Activated naive CD4-positive, alpha-beta T cell treated with Interleukin-2 at 50 U/mL for 16 hours (primary cell): ENCODE data around the gene FCGR3A.

Experiments
- DNase-seq: peaks from one replicate; pipeline ENCODE4 v3.0.0-alpha.2; 2020

The FCGR3A gene

GRCh38 chr1:161499099-161500039 is 50.2 kb downstream of the FCGR3A start:
- no peak for DNase-seq

DNA sequence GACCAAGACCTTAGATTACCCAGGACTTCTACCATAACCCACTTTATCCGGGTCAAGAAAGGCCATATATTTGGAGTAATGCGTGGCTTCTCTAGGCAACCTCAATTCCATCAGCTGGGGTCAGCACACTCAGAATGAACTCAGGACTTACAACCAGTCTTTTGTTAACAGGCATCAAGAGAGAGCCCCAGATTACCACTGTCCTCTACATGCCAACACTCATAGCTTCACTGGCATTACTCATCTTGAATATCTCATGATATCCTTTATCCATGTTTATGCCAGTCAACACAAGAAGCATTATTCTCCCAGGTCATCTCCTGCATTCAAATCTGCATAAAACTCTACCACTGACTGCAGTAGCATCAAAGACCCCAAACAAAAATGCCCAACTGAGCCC is 51.0 kb downstream of the FCGR3A start:
- DNase-seq: no peak

GRCh38 chr1:161497961-161498360 is 51.7 kb downstream of the FCGR3A start:
- DNase-seq: no peak

- no peak for DNase-seq
These were observed 54.1 kb downstream of the FCGR3A start for GRCh38 chr1:161495490-161495889.

DNA sequence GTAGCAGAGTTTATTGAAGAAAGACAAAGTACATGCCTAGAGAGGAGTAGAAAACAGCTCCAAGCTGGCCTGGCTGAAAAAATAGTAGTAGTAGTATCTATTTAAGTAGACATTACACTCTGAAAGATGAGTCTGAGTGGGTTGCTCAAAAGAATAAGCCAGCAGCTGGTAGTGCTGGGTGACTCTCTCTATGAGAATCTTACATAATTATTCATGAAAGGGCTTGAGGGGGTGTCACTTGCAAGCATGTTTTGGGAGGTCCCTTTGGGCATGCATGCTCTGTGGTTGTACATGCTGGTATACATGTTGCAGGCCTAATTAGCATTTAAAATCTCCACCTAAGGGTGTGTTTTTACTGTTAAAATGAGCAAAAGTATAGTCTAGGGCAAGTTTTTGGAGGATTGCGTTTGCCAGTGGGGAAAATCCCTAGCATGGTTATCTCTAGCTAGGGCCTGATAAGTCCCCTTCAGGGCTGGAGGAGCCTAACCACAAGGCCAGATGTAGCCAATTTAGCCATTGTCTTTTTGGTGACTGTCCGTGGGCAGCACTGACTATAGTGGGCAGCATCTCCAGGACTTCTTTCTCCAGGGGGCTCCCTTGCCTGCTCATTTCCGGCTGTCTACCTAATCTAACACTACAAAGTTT is 55.4 kb downstream of the FCGR3A start:
- no peak for DNase-seq

- no peak for DNase-seq
These were observed 56.8 kb downstream of the FCGR3A start for GRCh38 chr1:161492827-161493226.
